GM06990 (cell line): Measurements from ENCODE around the gene CTSA.

Experiments
- DNase-seq: peaks from one replicate; pipeline ENCODE4 v3.0.0-alpha.2; 2011; ENCODE audit not compliant: insufficient read length; ENCODE audit errors: extremely low read depth
- H3K27me3 ChIP-seq: replicated peaks from 2 replicates; pipeline ENCODE4 v1.6.0; 2011; ENCODE audit warnings: low read length; ENCODE audit not compliant: control insufficient read depth, insufficient read depth
- H3K36me3 ChIP-seq: 2 replicates; pipeline ENCODE4 v1.5.1; 2011; ENCODE audit warnings: low read length; ENCODE audit not compliant: control insufficient read depth, insufficient read depth
- H3K4me3 ChIP-seq: replicated peaks from 2 replicates; pipeline ENCODE4 v1.5.1; 2011; ENCODE audit warnings: low read depth, mild to moderate bottlenecking, control low read depth, low read length
- TF ChIP-seq, protein P1 (sequence below): IDR thresholded peaks from 2 replicates; pipeline ENCODE4 v1.5.1; 2011; ENCODE audit warnings: low read length, control low read depth, mild to moderate bottlenecking, inconsistent platforms; ENCODE audit not compliant: insufficient read depth, poor library complexity, severe bottlenecking

CTSA gene

DNA sequence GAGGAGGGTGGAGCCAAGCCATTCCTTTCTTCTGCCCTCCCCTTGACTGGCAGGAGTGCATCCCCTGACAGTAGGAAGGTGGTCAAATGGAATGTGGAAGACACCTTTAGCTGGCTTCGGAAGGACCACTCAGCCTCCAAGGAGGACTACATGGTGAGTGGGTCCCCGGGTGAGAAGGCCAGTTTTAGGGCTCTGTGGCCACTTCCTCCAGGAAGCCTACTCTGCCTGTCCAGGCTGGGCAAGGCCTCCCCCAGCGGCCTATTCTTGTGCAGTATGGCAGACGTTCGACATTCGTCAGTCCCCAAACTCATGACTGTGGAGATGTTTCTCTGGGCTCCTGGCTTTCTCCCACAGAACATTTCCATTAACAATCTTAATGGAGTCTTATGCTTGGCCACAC is 52.5 kb downstream of the CTSA start:
- H3K4me3 ChIP-seq, result no peak overlapping the region
- TF ChIP-seq, protein P1, sequence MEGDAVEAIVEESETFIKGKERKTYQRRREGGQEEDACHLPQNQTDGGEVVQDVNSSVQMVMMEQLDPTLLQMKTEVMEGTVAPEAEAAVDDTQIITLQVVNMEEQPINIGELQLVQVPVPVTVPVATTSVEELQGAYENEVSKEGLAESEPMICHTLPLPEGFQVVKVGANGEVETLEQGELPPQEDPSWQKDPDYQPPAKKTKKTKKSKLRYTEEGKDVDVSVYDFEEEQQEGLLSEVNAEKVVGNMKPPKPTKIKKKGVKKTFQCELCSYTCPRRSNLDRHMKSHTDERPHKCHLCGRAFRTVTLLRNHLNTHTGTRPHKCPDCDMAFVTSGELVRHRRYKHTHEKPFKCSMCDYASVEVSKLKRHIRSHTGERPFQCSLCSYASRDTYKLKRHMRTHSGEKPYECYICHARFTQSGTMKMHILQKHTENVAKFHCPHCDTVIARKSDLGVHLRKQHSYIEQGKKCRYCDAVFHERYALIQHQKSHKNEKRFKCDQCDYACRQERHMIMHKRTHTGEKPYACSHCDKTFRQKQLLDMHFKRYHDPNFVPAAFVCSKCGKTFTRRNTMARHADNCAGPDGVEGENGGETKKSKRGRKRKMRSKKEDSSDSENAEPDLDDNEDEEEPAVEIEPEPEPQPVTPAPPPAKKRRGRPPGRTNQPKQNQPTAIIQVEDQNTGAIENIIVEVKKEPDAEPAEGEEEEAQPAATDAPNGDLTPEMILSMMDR, result no peak
- peaks cover 59% of the 10 kb centered on the region for H3K36me3 ChIP-seq
- DNase-seq, result no peak
- no peaks in the 10 kb centered on the region for H3K27me3 ChIP-seq

DNA sequence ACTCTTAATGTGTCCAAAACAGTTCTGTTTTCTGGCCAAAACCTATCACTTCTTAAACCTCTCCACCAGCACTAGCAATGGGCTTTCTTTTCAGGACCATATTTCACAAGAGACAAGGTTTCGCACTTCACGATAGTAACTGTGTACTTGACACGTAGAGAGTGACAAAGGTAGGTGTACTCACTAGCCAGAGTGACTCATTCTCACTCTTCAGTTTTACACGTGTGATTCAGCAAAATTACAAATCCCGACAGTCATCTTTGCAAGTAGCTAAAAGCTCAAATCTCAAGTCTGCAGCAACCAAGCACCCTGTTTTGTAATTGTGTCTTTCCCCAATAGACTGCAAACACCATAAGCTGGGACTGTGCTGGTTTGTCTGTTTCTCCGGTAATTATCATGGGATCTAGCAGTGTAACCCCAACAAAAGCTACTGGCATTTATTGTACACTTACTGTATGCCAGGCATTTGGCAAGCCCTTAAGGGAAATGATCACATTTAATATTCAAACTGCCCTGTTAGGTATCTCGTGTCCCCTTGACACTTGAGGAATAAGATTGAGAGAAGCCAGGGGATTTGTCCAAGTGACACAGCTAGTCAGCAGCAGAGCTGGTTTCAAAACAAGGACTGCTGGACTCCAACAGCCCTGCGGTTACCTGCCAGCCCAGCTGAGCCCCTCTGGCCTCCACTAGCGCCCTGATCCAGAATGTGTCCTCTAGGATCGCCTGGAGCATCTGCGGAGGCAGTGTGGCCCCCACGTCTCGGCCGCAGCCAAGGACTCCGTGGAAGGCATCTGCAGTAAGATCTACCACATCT is 53.2 kb downstream of the CTSA start:
- Histone ChIP-seq H3K4me3 (no peak overlapping the region), H3K36me3 (peaks cover 59% of the 10 kb centered on the region), H3K27me3 (no peaks in the 10 kb centered on the region)
- TF ChIP-seq, protein P1, result no peak
- no peak for DNase-seq

DNA sequence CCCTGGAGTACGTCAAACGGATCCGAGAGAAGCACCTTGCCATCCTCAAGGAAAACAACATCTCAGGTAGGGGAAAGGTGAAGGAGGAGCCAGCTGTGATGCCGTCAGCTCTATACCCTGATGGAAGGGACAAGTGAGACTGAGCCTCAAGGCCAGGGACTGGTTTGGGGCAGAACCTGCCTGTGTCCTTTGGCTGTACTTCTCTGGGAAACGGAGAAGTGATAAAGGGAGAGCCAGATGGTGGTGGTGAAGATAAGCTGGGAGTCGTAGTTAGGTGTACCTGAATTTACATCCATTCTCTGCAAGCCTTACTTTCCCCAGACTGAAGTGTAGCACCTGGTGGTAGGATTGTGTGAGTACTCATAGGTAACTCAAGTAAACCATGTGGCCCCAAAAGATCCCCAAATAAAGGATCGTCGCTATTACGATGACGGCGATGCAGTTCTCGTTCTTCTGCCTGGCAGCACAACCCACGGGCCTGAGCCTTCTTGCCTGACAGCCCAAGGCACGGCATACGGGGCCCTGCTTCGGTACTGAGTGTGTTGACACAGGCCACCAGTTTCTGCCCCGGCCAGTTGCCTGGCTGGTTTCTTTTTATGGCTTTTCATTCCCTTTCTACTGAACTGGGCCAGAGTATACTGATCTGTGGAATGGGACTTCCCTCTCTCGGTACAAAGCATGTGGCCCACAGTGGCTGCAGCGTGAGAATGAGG is 54.0 kb downstream of the CTSA start:
- H3K27me3 ChIP-seq, result no peaks in the 10 kb centered on the region
- H3K36me3 ChIP-seq, result peaks cover 58% of the 10 kb centered on the region
- TF ChIP-seq, protein P1, result no peak
- no peak for DNase-seq
- H3K4me3 ChIP-seq, result no peak overlapping the region

DNA sequence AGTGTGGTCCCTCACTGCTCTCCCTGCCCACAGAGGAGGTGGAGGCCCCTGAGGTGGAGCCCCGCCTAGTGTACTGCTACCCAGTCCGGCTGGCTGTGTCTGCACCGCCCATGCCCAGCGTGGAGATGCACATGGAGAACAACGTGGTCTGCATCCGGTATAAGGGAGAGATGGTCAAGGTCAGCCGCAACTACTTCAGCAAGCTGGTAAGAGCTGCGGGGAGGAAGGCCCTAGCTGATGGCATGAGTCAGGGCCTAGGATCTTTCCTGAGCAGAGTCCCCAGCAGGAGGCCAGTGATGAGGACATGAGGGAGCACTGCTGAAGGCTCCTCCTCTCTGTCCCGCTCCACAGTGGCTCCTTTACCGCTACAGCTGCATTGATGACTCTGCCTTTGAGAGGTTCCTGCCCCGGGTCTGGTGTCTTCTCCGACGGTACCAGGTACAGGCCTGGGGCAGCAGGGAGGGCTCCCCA is 54.6 kb downstream of the CTSA start:
- H3K4me3 ChIP-seq, result no peak overlapping the region
- TF ChIP-seq, protein P1, result no peak
- peaks cover 58% of the 10 kb centered on the region for H3K36me3 ChIP-seq
- no peaks in the 10 kb centered on the region for H3K27me3 ChIP-seq
- no peak for DNase-seq

DNA sequence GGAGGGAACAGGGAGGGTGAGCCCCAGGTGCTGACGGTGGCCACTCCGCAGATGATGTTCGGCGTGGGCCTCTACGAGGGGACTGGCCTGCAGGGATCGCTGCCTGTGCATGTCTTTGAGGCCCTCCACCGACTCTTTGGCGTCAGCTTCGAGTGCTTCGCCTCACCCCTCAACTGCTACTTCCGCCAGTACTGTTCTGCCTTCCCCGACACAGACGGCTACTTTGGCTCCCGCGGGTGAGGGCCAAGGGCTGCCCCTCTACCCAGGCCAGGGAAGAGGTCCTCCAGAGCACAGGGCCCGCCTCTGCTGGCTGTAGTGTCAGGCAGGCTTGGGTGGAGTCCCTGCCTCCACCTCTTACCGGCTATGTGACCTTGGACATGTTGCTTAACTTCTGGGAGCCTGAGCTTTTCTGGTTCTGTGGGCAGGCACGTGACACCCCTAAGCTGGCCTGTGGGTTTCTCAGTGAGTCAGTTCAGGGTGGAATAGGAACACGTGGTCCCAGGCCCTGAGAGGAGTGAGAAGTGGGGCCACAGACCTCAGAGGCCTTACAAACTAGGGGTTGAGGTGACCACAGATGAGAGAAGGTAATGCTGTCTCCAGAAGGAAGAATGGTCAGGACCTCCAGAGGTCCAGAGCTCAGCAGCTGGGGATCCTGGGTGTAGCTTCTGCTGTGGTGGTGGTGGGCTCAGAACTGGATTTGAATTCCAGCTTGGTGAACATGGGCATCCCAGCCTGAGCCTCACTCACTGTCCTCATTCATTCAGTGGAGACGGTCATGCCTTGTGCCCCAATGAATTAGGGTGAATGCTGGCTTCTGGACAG is 55.2 kb downstream of the CTSA start:
- Histone ChIP-seq H3K36me3 (peaks cover 55% of the 10 kb centered on the region), H3K4me3 (no peak overlapping the region), H3K27me3 (no peaks in the 10 kb centered on the region)
- TF ChIP-seq, protein P1, result no peak
- no peak for DNase-seq
